HepG2 (cell line): Measurements from ENCODE around the gene THAP9. TPM values are rescaled to one million over a fixed set of nuclear protein-coding genes. Genes with fewer than 3 reads are reported as not detected.

Experiments used
- ATF1 ChIP-seq: IDR thresholded peaks from 2 replicates; pipeline ENCODE4 v1.6.1; 2016; ENCODE audit warnings: mild to moderate bottlenecking, control low read depth
- CENPT ChIP-seq: sonication (generic); formaldehyde crosslinking; IDR thresholded peaks from 2 replicates; pipeline ENCODE4 v1.8.0; 2022; ENCODE audit warnings: low read depth, mild to moderate bottlenecking, moderate library complexity, missing genetic modification reagents
- KDM5A ChIP-seq: fragments of 200-600 bp; sonication (generic); IDR thresholded peaks from 2 replicates; pipeline ENCODE4 v1.7.0; 2018; ENCODE audit warnings: antibody characterized with exemption, mild to moderate bottlenecking, low read length, borderline replicate concordance
- ZBTB40 ChIP-seq, 2 experiments: fragments of 450-650 bp in 1 of 2; sonication (generic) in 1 of 2; formaldehyde crosslinking in 1 of 2; IDR thresholded peaks; 2 replicates each; pipeline versions ENCODE4 v1.6.1 to v1.8.0; 2016 to 2022; ENCODE audit warnings: antibody characterized with exemption in 1 of 2, mild to moderate bottlenecking in 1 of 2, missing genetic modification reagents in 1 of 2
- ZFP41 ChIP-seq: sonication (generic); formaldehyde crosslinking; IDR thresholded peaks from 2 replicates; pipeline ENCODE4 v1.4.0; 2020; ENCODE audit warnings: mild to moderate bottlenecking, missing genetic modification reagents, borderline replicate concordance
- ZNF12 ChIP-seq: sonication (generic); formaldehyde crosslinking; IDR thresholded peaks from 2 replicates; pipeline ENCODE4 v1.5.0; 2020; ENCODE audit warnings: missing genetic modification reagents
- ZNF468 ChIP-seq: sonication (generic); formaldehyde crosslinking; IDR thresholded peaks from 2 replicates; pipeline ENCODE4 v1.8.0; 2022; ENCODE audit warnings: mild to moderate bottlenecking, moderate library complexity, missing genetic modification reagents
- ZZZ3 ChIP-seq: sonication (generic); formaldehyde crosslinking; IDR thresholded peaks from 2 replicates; pipeline ENCODE4 v1.4.0; 2020; ENCODE audit warnings: missing genetic modification reagents, mild to moderate bottlenecking, borderline replicate concordance
- polyA plus RNA-seq, 8 experiments: library from polyadenylated mRNA; depleted of rRNA in 3 of 8; stranded (reverse) in 7 of 8; unstranded in 1 of 8; fragments of >200 nt; fragmentation: Illumina TruSeq in 4 of 8; extraction: Trizol in 4 of 8; gene quantifications; 2 replicates each; pipeline versions ENCODE4 v1.2.1 to v1.2.3, GENCODE V29; 2011 to 2016; ENCODE audit warnings: low read depth in 4 of 8, missing spikeins in 1 of 8, mixed read lengths in 1 of 8; ENCODE audit not compliant: insufficient read depth in 1 of 8
- total RNA-seq, 5 experiments: library from RNA; depleted of rRNA; stranded (reverse); fragments of >200 nt; fragmentation: Illumina TruSeq; extraction: Trizol; gene quantifications; 2 replicates each; pipeline ENCODE4 v1.2.3, GENCODE V29; 2016; ENCODE audit warnings: low read depth in 1 of 5

Gene THAP9
- total and polyA plus RNA-seq, 2 of the 13 experiments (the other 11 are each of a cell fraction or from before 2014, with no cell fraction given), result 6.0 to 7.2 TPM

DNA sequence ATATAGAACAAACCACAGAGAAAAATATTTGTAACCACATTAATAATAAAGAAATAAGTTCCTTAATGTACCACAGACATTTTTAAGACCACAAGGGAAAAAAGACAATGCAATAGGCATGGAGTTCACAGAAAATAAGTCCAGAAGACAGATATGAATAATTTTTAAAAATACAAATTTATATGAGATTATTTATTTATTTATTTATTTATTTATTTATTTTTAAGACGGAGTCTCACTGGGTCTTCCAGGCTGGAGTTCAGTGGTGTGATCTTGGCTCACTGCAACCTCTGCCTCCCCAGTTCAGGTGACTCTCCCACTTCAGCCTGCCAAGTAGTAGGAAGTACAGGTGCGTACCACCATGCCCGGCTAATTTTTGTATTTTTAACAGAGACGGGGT, 53.7 kb downstream of the THAP9 start (continued):
- TF ChIP-seq ZBTB40 (IDR thresholded peaks at IDR 0.05) (no peak), ZBTB40 (CRISPR knock-in tag; IDR thresholded peaks at IDR 0.05) (no peak), ZNF468 (CRISPR knock-in tag) (no peak), ATF1 (CRISPR knock-in tag) (no peak), ZFP41 (no peak), CENPT (CRISPR knock-in tag) (no peak), KDM5A (no peak), ZZZ3 (CRISPR knock-in tag) (no peak), ZNF12 (CRISPR knock-in tag) (no peak)
